Activated CD8-positive, alpha-beta memory T cell treated with anti-CD3 and anti-CD28 coated beads, Interleukin-2, amount 50 U/mL, for 4 hours (primary cell): ENCODE results near the gene WDR48.
"Not testable (repeated sequence)": the region's sequence is repeated elsewhere in the genome, so short reads cannot be mapped to it uniquely, and the experiment has no call there.

Source experiments
- DNase-seq: peaks from one replicate; pipeline ENCODE4 v3.0.0-alpha.2; 2020

The WDR48 gene

DNA sequence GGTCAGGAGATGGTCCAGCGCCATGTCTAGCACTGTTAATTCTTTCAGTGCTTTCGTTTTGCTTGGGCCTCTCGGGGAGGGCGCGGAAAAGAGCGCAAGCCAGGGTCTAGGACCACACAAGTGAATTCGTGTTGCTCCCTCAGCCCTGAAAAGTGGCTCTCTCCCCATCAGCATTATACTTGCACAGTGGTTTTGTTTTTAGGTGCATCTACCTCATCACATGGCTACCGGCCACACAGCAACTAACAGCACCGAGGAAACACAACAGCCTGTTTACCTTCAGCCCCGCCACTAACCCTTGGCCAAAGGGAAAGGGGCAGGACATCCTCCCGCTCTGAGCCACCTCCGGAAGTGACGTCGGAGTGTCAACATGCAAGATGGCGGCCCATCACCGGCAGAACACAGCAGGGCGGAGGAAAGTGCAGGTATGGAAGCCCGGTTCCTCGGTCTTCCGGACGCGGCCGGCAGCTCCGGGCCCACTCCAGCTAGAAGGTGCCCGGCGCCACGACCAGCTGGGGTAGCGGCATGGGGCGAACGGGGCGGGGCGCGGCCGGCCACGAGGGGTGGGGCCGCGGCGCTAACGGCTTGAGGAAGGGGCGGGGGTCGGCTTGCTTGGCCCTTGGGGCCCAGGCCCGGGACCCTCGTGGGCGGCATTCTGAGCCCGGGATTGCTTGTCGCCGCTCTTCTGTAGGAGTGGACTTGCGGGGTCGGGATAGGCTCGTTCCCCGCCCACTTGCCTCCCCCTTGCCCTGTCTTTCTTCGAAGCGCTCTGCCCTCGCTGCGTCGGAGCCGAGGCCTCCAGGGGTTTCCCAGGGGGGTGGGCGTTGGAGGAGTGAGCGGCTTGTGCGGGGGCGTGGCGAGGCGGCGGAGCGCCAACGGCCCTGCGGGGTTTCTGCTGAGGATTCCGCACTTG is at the start of gene WDR48, which contains the start of gene SCN11A:
TSS of gene WDR48 (plus strand) at position 368 of the 913 bp plus-strand sequence. CDS start at position 378, 10 bp downstream.
TSS of gene SCN11A (minus strand) at position 296 of the 913 bp plus-strand sequence. CDS start 101,582 bp downstream, outside the sequence.
- peak; percentile 91 for DNase-seq

DNA sequence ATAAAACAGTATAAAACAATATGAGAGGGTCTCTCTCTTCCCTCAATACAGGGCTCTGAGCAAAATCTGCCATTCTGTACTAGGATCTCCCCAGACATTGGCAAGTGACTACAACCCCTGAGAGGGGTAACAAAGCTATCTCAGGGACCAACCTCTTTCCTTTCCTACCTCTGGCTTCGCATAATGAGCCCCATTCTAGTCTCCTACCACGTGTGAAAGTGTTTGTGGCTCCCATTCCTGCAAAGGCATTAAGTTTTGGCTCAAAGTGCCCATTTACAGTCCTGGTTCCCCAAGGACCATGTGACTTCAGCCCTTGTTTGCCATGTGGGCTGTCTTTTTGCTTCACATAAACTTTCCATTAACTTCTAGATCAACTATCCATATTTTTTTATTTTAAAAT is 46.5 kb upstream of the WDR48 start:
- no peak for DNase-seq

DNA sequence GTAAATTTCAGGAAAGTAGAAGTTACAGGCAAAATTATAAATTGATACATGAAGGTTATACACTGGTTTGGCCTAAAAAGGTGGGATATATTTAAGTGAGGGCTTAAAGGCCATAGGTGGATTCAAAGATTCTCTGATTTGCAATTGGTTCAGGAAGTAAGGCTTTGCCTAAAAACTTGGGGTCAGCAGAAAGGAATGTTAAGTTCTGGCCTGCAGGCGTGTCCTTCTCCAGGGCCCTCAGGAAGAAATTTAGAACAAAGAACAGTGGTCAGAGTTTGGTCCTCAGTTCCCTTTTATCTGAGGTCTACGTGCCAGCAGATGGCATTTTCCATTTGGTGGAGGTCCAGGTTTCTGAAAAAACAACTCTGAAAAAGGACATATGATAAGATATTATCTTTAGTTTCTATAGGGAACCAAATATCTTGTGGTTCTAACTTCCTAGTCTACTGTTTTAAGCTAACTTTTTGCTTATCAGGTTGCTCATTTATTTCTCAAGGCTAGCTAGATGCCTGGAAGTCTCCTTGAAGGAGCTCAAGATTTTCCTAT is 40.6 kb upstream of the WDR48 start:
- no peak for DNase-seq

DNA sequence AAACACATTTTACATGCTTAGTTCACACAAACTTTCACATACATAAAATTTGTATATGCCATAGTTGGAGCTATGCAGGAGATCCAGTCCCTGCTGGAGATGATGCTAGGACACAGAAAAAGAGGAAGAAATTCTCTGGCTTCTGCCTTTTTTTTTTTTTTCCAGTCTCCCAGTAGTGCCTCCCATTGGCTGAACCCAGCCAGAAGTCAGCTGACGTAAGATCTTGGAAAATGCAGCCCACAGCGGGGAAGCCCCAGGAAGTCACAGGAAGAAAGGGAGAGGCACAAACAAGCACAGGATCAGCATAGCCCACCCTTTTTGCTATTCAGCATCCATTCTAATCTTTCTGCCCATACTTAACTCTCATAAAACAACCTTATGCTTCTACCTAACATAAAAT is 38.5 kb upstream of the WDR48 start:
- no peak for DNase-seq

DNA sequence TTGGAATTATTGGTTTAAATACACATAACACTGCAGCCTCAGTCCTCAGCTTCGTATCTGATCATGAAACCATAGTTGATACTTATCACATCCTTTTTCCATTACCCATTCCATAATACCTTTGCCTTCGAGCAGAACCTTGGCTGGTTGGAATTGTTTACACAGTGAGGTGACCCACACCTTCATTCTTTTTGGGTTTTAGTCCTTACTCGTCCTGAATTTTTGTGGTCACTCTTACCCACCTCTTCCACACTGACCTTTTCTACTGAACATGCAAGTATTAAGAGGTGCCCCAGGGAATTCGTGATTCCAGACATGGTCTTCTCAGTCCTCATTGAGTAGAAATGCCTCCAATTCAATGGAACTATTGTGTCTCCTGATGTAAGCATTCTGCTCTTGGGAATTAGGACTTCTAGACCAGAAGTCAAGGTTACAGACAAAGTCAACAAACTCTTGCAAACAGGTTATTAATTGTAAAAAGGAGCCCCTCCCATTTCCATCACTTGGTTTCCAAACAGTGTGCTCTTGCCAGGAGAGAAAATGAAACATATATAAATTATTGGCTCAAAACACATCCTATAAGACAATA is 37.8 kb upstream of the WDR48 start:
- no peak for DNase-seq

DNA sequence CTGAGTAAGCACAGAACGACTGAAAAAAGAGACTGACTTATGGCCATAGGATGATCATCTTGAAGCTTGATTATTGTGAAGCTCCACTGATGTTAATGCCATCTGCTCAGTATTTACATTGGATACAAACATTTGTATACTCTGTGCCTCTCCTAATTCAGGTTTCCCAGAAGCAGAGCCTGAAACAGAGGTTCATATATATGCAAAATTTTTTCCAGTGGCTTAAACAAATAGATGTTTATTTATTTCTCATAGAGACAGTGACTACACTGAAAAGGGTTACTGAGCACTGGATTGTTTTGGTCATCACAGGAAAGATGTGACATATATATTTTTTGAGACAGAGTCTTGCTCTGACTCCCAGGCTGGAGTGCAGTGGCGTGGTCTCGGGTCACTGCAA is 36.4 kb upstream of the WDR48 start:
- DNase-seq = no peak

DNA sequence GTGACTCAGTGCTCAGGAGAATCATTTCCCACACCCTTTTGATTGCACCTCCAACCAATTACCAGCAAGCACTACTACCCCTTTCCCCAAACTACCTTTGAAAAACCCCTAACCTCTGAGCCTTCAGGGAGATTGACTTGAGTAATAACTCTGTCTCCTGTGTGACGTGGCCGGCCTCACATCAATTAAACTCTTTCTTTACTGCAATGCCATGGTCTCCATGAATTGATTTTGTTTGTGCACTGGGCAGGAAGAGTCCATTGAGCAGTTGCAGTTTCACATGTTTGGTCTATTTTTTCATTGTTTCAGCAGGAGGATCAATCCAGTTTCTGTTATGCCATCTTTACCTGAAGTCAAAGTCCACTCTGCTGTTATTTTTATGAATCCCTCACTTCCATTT is 32.5 kb upstream of the WDR48 start:
- DNase-seq = no peak

DNA sequence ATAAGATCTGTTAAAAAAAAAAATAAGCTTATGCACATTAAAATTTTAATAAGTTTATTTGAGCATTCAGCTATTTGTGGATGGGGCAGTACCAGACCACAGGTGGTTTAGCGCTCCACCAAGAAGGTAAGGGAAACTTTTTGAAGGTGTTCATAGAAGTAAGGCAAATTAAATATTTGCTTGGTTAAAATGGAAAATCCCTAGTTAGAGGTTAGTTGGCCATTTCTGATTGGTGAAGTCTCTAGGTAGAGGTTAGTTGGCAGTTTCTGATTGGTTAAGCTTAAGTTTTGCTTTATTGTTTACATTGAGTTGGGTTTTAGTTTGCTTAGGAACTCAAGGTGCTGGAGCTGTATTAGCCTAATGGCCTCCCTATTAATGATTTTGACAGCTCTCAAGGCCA is 30.8 kb upstream of the WDR48 start:
- DNase-seq = no peak

DNA sequence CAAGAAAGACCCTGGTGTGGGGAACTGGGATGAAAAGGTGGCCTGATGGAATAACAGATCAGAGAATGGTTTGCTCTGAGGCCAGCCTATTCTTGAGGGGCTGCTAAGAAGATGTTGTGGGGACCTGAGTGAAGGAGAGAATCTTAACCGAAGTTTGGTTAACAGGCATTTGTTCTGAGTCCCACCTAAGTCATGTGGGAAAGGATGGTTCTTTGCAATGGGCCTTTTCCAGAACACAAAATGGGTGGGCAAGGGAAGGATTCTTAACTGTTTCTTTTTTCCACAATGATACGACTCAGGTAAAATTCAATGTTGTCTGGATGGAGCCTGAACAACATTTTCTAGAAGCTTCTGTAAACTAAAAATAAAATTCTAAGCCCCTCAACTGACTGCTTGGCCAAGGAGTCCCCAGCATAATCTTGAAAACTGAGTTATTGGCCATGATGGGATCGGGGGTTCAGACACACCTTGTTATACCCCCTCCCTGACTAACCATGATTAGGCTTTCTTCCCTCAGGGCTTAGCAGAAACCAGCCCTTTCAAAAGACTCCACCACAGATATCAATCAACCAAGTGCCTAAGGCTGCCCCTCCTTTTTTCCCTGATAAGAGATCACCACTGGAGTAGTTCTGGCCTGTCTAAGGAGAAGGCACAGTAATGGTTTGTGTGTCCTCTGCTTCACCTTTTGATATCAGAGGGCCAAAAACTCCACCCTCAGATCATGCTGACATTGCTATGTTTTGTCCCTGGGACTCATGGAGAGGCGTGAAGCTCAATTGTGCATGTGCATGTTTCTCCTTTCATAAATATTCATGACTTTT is 30.1 kb upstream of the WDR48 start:
- DNase-seq = no peak

DNA sequence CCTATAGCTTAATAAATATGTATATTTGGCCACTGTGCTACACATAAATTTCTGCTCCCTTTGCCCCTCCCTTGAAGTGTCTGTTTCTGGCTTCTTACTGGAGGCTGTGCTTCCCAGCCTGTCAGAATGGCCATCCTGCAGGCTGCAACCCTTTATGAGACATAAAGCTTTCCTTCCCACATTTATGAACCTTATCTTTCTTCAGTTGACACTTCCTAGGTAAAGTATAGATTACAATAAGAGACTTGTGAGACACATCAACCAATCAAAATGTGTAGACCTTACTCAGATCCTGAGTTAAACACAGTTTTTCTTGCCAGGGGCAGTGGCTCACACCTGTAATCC is 29.6 kb upstream of the WDR48 start:
- DNase-seq = no peak

DNA sequence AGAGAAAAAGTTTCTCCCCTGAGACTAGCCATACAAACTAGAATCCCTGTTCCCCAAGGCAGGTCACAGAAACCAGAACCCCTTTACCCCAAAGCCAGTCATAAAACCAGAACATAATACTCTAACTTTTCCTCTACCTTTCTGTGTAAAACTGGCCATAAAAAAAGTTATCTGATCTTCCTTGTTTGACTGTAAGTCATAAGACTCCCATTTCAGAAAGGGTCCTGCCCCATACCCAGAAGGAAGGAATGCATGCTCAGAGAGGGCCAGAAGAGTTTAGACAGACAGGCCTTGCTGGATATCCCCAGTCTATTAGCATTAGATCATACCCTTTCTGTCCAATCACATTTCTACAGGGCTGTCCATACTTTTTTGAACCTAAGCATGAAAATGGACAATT is 27.3 kb upstream of the WDR48 start:
- DNase-seq = no peak

DNA sequence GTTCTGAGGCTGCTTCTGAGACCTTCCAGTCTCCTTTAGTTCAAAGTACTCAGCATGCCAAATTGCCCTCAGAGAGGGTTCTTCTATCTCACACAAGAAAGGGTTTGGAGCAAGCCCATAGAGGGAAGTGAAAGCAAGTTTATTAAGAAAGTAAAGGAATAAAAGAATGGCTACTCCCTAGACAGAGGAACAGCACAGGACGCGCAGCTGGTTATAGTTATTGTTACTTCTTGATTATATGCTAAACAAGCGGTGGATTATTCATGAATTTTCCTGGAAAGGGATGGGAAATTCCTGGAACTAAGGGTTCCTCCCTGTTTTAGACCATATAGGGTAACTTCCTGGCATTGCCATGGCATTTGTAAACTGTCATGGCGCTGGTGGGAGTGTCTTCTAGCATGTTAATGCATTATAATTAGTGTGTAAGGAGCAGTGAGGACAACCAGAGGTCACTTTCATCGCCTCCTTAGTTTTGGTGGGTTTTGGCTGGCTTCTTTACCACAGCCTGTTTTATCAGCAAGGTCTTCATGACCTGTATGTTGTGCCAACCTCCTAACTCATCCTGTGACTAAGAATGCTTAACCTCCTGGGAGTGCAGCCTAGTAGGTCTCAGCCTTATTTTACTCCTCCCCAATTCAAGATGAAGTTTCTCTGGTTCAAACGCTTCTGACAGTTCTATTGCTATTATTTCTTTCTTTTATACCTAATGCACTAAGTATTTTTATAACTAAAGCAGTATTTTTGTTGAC is 26.4 kb upstream of the WDR48 start:
- no peak for DNase-seq

DNA sequence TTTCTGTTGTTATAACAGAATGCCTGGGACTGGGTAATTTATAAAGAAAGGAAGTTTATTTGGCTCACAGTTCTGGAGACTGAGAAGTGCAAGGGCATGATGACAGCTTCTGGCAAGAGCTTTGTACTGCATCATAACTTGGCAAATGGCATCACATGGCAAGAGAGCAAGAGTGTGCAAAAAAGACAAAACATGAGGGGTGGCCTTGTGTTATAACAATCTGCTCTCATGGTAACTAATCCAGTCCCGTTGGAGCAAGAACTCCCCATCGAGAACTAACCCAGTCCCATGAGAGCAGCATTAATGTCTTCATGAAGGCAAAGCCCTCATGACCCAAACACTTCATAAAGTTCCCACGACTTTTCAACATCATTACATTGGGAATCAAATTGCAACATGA is 23.3 kb upstream of the WDR48 start:
- DNase-seq = no peak

DNA sequence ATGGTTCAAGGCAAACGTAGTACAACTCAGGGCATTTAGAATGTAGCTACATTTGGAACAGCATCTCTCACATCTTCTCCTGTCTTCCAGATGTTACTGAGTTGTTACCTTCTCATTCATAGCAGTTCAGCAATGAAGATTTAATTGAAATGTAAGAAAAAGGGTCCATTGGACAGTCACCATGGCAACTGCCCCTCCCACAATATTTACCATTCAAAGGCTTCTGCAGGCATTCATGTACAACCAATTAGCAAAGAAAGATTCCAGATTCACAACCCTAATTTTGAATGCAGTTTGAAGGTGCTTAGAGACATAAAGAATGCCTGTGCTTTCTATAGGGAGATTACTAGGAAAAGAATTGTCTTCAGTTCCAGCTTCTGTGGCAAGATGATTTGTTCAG is 22.3 kb upstream of the WDR48 start:
- DNase-seq = no peak

DNA sequence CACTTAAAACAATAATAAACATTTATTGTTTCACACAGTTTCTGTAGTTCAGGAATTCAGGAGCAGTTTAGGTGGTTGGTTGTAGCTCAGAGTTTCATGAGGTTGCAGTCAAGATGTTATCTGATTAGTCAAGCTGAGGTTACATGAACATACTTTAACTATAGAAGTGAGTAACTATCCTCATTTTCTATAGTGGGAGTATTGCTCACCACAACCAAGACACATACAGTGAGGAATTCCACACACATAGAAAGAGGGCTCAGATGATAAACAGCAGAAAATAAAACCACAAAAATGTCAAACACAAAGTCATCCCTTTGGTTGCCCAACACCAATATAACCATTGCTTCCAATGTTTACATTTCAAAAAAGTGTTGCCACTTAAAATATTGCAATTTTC is 13.7 kb upstream of the WDR48 start:
- DNase-seq = no peak

DNA sequence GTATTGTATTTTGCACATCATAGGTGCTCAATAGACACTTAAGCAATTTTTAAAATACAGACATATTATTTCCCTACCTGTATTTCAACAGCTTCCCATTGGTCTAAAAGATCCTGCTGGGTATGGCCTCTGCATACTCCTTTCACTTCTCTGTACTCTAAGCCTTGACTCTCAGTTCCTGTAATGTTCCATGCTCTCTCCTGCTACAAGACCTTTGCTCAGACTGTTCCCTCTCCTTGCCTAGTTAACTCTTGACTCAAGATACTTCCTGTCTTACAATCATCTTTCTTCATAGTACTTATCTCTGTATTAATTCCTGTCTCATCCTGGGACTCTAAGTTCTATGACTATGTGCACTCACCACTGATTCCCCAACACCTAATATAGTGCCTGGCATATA is 1.8 kb upstream of the WDR48 start:
- no peak for DNase-seq

DNA sequence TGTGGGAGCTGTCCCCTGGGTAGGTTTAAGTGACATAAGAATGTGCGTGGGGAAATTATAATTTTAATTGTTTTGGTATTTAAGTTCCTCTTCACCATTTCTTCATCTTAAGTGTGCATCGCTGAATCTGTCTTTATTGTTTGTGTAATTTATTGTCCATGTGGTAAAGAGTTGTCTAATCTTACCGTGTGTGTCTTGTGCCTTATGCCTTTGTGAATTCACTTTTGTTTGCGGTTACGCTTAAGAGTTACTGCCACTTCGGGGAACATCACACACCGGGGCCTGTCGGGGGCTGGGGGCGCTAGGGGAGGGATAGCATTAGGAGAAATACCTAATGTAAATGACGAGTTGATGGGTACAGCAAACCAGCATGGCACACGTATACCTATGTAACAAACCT is 767 bp downstream of the WDR48 start:
- no peak for DNase-seq

DNA sequence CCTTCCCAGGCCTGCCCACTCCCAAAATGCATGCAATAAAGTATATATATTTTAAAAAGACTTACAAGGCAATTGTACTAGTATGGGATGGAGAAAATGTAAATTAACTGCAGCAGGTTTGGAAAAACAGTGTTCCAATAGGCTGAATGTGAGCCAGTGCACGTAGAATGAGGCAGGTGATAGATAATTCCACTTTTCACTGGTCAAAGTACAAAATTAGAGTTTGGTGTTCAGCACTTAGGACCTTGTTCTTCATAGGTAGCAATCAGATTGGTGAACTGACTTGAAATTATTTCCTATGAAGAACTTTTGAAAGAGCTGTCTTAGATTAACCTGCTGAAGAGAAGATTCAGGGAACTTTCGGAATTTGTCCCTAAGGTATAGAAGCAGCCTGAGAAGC is 1.9 kb downstream of the WDR48 start:
- DNase-seq = no peak

DNA sequence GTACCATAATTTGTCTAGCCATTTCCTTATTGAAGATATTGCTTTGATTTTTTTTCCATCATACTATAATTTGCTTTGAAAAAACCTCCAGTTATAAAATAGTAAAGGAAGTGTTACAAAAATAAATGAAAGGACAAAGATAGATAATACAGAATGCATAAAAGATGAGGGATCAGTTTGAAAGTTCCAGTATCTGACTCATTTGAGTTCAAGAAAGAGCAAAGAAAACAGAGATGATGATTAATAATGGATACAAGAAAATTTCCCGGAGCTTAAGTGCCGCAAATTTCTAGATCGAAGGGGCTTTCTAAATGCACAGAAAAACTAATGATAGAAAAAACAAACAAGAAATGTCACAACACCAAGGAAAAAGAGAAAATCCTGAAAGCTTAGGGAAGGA is 4.3 kb downstream of the WDR48 start:
- DNase-seq = no peak

DNA sequence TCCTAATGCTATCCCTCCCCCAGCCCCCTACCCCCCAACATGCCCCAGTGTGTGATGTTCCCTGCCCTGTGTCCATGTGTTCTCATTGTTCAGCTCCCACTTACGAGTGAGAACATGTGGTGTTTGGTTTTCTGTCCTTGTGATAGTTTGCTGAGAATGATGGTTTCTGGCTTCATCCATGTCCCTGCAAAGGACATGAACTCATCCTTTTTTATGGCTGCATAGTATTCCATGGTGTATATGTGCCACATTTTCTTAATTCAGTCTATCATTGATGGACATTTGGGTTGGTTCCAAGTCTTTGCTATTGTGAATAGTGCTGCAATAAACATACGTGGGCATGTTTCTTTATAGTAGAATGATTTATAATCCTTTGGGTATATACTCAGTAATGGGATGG is 9.4 kb downstream of the WDR48 start:
- DNase-seq = not testable (repeated sequence)

DNA sequence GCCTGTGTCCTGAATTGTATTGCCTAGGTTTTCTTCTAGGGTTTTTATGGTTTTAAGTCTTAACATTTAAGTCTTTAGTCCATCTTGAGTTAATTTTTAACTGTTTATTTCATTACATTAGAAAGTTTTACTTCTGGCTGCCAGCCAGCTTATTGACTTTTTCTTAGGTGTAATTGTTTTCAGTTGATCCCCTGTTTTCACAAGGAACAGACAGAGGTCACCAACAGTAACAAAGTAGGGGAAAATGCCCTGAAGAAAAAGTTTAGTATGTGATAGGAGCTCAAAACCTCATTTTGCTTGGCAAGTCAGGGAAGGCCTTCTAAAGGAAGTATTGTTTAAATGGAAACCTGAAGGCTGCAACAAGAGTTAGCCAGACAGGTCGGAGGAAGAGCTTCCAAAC is 10.4 kb downstream of the WDR48 start:
- no peak for DNase-seq

DNA sequence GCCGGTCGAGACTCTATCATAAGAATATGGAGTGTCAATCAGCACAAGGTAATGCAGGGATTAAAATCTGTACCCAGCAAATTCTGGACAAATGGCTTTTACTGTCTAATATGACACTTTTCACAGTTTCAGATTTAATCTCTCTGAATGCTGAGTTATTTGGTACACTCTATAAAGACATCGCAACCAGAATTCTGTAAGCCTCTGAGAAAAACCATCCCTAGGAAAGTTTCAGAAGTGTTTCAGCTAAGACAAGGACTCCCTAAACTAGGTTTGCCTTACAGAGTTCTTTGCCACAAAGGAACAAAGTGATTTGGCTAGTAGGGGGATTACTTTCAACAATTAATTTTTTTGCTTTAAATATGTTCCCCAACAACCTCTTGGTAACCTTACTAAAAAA is 11.3 kb downstream of the WDR48 start:
- DNase-seq = no peak

DNA sequence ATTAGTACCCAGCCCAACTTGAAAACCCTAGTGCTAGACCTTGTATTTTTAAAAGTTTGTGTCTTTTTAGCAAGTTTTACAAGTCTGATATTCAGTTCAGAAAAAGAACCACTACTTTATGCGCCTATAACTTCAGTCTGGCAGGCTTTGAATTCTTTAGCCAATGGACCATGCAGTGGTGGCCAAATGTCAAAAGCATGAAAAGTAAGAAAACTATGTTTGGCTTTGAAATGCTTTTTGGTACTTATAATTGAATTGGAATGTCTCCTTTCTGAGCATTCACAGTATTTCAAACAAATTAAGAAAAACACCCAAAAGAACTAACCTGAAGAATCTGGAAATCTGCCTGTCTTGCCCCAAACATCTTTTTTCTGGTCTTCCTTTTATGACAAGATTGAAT is 12.8 kb downstream of the WDR48 start:
- no peak for DNase-seq
